Stimulated activated naive B cell treated with anti-CD40 and anti-IgM and Interleukin-4, amounts not matched to agents 10 μg/mL and 1 μg/mL and 100 μg/mL, for 72 hours (primary cell): ENCODE results near the gene ELP4.
A peak's percentile ranks its signal among the peaks of the same experiment; 100 is the strongest.
"Not testable (repeated sequence)": the region's sequence is repeated elsewhere in the genome, so short reads cannot be mapped to it uniquely, and the experiment has no call there.

Experiments used
- ATAC-seq, 2 donors: fragments of 150-1000 bp; cut with Tn5 transposase; replicated peaks; 2 replicates each; pipeline ENCODE4 v1.10.0; 2021; ENCODE audit warnings: moderate library complexity in 1 of 2
- DNase-seq: peaks from one replicate; pipeline ENCODE4 v3.0.0; 2021
- H3K27ac Mint-ChIP-seq: one replicate; pipeline ENCODE4 v1.8.0; 2022; ENCODE audit warnings: mild to moderate bottlenecking, mixed read lengths
- H3K27me3 Mint-ChIP-seq, 2 donors: one replicate each; pipeline ENCODE4 v1.8.0; 2022; ENCODE audit warnings: mixed read lengths in 2 of 2
- H3K36me3 Mint-ChIP-seq, 2 donors: one replicate each; pipeline ENCODE4 v1.8.0; 2022; ENCODE audit warnings: mixed read lengths in 2 of 2, mild to moderate bottlenecking in 1 of 2
- H3K4me1 Mint-ChIP-seq, 2 donors: one replicate each; pipeline ENCODE4 v1.8.0; 2022; ENCODE audit warnings: mixed read lengths in 2 of 2, mild to moderate bottlenecking in 1 of 2
- H3K4me3 Mint-ChIP-seq, 2 donors: one replicate each; pipeline ENCODE4 v1.8.0; 2022; ENCODE audit warnings: mild to moderate bottlenecking in 2 of 2, mixed read lengths in 2 of 2, moderate library complexity in 1 of 2
- H3K9me3 Mint-ChIP-seq, 2 donors: one replicate each; pipeline ENCODE4 v1.8.0; 2022; ENCODE audit warnings: mixed read lengths in 2 of 2, mild to moderate bottlenecking in 1 of 2

ELP4 gene

DNA sequence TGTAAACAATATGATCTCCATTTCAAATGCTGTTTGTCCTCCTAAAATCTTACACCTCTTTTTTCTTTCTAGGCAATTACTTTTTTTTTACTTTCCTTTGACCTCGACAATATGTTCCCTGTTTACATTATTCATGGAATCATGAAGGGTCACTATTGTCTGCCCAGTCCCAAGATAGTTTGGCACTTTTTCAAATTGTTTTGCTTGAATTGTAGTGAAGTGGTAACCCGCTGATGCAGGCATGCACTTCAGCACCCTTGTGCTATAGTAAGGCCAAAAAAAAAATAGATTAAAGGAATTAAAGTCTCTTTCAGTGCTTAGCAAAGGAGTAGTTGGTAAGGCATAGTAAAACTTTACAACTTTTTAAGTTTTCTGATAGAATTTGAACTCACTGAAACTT lies 210.7 kb downstream of the ELP4 start:
- no peak overlapping the region for H3K4me3 Mint-ChIP-seq
- H3K27ac Mint-ChIP-seq = no peak overlapping the region
- DNase-seq (no peak), ATAC-seq (no peak)
- peaks cover 21 to 23% of the 10 kb centered on the region in 2 donors for H3K36me3 Mint-ChIP-seq
- no peaks in the 10 kb centered on the region for H3K4me1 Mint-ChIP-seq
- no peaks in the 10 kb centered on the region for H3K27me3 Mint-ChIP-seq
- H3K9me3 Mint-ChIP-seq = no peaks in the 10 kb centered on the region

DNA sequence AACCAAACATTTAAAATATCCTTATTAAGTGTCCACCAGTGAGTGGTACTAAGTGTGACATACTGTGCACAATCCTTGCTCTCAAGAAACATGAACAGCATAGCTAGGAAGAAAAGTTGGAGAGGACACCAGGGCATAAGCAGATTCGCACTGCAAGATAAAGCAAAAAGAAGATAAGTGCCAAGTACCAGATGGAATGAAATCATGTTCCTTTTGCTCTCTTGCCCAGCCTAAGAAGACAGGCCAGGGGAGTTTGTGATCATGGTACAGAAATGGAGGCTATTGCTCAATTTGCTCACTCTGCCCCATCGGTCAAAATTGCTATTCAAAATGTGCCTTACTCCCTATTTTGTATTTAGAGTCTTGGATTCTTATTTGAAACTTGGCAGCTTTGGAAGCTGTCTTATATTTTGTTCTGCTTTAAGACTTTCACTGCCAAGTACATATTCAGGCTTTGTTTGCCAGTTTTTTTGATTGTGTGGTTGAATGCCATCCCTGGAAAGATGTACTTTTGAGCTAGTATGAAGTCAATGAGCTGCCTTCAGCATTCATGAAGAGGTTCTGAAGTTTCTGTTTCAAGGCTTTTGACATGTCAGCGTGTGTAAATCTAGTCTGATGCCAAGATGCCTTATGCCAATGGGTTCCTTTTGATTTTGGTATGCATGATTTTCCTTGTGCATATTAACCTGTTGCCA lies 211.3 kb downstream of the ELP4 start:
- H3K9me3 Mint-ChIP-seq = no peaks in the 10 kb centered on the region
- H3K4me1 Mint-ChIP-seq = no peaks in the 10 kb centered on the region
- H3K4me3 Mint-ChIP-seq = no peak overlapping the region
- DNase-seq = no peak
- no peak for ATAC-seq
- H3K27ac Mint-ChIP-seq = no peak overlapping the region
- H3K36me3 Mint-ChIP-seq = peaks cover 26 to 29% of the 10 kb centered on the region in 2 donors
- H3K27me3 Mint-ChIP-seq = no peaks in the 10 kb centered on the region

DNA sequence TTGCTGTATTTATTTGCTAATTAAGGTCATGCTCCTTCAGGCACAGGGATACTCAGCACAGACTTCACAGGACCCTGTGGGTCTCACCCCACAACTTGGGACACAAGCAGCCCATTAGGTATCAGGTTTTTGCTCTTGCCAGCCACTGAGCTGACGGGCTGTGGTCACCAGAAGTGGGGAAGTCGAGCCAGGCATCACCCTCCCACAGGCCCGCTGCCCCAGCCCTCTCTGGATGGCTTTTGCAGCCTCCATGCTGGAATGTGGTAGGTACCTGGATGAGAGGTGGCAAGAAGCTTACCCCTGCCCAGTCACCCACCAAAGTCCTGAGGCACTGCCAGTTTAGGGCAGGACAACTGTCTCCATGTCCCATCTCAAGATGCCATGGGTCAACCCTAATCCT lies 213.2 kb downstream of the ELP4 start:
- Mint-ChIP-seq H3K4me3 (no peak overlapping the region), H3K27me3 (no peaks in the 10 kb centered on the region), H3K27ac (no peak overlapping the region), H3K9me3 (no peaks in the 10 kb centered on the region), H3K36me3 (peaks cover 27 to 32% of the 10 kb centered on the region in 2 donors), H3K4me1 (no peaks in the 10 kb centered on the region)
- DNase-seq (no peak), ATAC-seq (no peak)

DNA sequence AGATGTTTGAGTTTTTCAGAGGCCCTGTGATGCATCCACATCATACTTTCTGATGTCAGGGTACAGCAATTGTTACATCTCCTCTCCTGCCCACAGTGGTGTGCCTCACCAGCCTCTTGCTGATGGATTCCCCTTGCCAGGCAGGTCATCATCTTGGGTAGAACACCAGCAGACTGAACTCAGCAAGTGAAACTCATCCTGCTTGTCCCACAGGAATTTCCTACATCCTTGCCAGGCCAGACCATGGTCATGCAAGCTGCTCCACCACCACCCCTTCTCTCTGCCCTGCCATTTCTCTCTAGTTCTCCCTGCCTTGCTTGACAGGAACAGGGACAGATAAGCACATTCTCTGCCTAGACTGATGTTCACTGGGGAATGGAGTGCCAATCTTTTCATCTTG lies 215.6 kb downstream of the ELP4 start:
- DNase-seq (no peak), ATAC-seq (no peak)
- H3K27ac Mint-ChIP-seq = no peak overlapping the region
- no peaks in the 10 kb centered on the region for H3K4me1 Mint-ChIP-seq
- H3K9me3 Mint-ChIP-seq = no peaks in the 10 kb centered on the region
- no peaks in the 10 kb centered on the region for H3K27me3 Mint-ChIP-seq
- H3K36me3 Mint-ChIP-seq = peaks cover 24 to 25% of the 10 kb centered on the region in 2 donors
- H3K4me3 Mint-ChIP-seq = no peak overlapping the region

DNA sequence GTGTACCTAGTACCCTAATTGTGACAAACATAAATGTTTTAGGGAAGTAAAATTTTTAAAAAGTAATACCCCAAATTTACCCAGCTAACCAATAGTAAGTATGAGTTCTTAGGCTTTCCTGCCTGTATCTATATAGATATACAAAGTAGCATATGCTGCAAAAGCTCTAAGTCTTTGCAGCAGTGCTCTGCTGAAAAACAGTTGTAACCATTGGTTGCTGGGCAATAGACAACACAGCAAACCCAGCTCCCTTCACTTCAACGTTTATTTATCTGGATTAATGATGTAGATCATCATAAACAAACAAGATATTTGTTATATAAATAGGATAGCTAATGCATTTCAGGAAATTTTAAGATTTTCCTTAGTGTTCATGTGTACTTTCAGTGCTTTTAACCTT lies 218.9 kb downstream of the ELP4 start:
- H3K36me3 Mint-ChIP-seq = peaks cover 29 to 46% of the 10 kb centered on the region in 2 donors
- ATAC-seq = no peak
- no peaks in the 10 kb centered on the region for H3K4me1 Mint-ChIP-seq
- H3K27me3 Mint-ChIP-seq = no peaks in the 10 kb centered on the region
- H3K9me3 Mint-ChIP-seq = peaks cover 9 to 17% of the 10 kb centered on the region in 2 donors
- H3K27ac Mint-ChIP-seq = no peak overlapping the region
- DNase-seq = no peak
- no peak overlapping the region for H3K4me3 Mint-ChIP-seq

DNA sequence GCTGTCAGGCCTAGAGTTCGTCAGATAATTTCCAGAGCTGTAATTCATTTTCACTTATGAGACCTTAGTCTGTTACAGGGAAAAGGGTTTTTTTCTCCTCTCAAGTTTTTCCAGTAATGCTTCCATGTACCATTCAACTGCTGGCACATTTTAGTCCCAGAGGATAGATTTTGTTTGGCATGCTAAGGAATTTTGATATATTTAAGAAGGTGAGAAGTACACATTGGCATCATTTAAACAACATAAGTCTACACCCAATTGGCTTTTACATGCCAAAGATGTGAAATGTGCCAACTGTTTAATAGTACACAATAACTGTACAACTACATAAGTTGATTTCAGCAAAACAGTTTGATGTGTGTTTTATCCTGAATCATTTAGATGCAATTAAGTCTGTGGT lies 230.6 kb downstream of the ELP4 start:
- Mint-ChIP-seq H3K9me3 (peaks cover 20 to 21% of the 10 kb centered on the region in 2 donors), H3K27ac (no peak overlapping the region), H3K36me3 (peaks cover 10 to 14% of the 10 kb centered on the region in 2 donors), H3K27me3 (no peaks in the 10 kb centered on the region), H3K4me3 (no peak overlapping the region), H3K4me1 (no peaks in the 10 kb centered on the region)
- DNase-seq (no peak), ATAC-seq (no peak)

DNA sequence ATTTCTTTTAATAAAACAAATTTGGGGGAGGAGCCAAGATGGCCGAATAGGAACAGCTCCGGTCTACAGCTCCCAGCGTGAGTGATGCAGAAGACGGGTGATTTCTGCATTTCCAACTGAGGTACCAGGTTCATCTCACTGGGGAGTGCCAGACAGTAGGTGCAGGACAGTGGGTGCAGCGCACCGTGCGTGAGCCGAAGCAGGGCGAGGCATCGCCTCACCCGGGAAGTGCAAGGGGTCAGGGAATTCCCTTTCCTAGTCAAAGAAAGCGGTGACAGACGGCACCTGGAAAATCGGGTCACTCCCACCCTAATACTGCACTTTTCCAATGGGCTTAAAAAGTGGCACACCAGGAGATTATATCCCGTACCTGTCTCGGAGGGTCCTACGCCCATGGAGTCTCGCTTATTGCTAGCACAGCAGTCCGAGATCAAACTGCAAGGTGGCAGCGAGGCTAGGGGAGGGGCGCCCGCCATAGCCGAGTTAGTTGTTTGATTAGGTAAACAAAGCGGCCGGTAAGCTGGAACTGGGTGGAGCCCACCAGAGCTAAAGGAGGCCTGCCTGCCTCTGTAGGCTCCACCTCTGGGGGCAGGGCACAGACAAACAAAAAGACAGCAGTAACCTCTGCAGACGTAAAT lies 231.3 kb downstream of the ELP4 start:
- H3K27me3 Mint-ChIP-seq, DNase-seq, H3K4me3 Mint-ChIP-seq, H3K27ac Mint-ChIP-seq, ATAC-seq, H3K4me1 Mint-ChIP-seq: not testable (repeated sequence)
- Mint-ChIP-seq H3K9me3 (peaks cover 16 to 19% of the 10 kb centered on the region in 2 donors), H3K36me3 (peaks cover 9 to 14% of the 10 kb centered on the region in 2 donors)

DNA sequence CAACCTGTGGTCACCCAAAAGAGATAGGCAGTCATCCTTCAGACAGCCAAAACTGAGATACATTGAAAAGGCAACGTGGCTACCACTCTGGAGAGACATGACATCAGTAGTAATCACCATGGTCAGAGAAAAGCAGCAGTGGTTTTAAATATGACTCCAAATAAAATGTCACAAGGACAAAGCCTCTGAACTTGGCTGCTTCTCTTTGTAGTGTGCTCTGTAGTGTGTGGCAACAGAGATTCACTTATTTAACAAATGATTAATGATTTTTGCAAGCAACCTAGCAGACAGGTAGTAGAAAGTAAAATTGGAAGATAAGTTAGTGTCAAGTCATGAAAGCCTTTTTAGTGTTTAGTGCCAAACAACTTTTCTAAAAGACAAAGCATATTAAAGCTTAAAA lies 238.0 kb downstream of the ELP4 start:
- DNase-seq (no peak), ATAC-seq (no peak)
- Mint-ChIP-seq H3K4me1 (no peaks in the 10 kb centered on the region), H3K36me3 (peaks cover 15 to 18% of the 10 kb centered on the region in 2 donors), H3K27ac (no peak overlapping the region), H3K4me3 (no peak overlapping the region), H3K27me3 (no peaks in the 10 kb centered on the region), H3K9me3 (peaks cover 7 to 13% of the 10 kb centered on the region in 2 donors)

DNA sequence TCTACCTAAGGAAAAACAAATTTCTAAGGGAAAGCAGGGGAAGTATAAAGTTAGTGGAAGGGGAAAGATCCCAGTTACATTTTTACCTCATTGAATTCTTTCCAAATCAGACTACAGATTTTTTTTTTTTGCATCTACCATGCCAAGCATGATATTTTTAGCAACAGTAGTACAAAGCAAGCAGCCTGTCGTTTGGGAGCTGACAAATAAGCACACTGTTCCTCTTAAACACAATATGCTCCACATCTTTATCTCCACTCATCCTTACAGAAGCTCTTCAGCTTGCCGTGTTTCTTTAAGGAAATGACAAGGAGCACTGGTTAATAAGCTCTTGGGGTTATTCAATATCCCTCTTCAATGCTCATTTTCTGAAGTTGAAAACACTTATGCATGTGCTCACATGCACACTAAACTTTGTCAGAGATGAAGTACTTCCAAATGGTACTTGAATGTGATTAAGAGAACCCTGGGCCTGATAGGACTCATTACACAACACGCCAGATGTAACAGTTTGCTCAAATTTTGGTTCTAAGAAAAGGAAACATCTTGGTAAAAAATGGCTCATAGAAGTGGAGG lies 247.8 kb downstream of the ELP4 start:
- peaks cover 0 to 2% of the 10 kb centered on the region in 2 donors for H3K36me3 Mint-ChIP-seq
- H3K4me3 Mint-ChIP-seq = no peak overlapping the region
- ATAC-seq (no peak), DNase-seq (no peak)
- no peak overlapping the region for H3K27ac Mint-ChIP-seq
- no peaks in the 10 kb centered on the region for H3K4me1 Mint-ChIP-seq
- no peaks in the 10 kb centered on the region for H3K27me3 Mint-ChIP-seq
- no peaks in the 10 kb centered on the region for H3K9me3 Mint-ChIP-seq

DNA sequence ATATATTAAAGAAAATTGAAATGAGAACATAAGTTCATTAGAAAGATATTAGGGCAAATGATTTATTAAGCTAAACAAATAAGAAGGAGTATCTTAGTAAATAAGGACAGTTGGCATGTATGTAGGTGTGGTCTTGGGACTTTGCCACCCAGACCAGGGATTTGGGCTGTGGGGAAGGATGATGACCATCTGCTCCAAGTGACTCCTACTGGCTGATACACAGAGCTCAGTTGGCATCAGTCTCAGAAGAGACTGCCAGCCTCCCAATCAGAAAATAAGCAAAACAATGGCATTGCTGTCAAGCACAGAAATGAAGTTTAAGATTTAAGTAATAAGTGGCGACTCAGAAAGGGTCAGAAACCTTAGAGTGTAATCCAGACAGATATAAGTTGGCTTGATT lies 252.1 kb downstream of the ELP4 start:
- Mint-ChIP-seq H3K4me1 (no peaks in the 10 kb centered on the region), H3K27me3 (no peaks in the 10 kb centered on the region), H3K4me3 (no peak overlapping the region), H3K27ac (no peak overlapping the region), H3K9me3 (no peaks in the 10 kb centered on the region), H3K36me3 (no peaks in the 10 kb centered on the region)
- ATAC-seq (no peak), DNase-seq (no peak)

DNA sequence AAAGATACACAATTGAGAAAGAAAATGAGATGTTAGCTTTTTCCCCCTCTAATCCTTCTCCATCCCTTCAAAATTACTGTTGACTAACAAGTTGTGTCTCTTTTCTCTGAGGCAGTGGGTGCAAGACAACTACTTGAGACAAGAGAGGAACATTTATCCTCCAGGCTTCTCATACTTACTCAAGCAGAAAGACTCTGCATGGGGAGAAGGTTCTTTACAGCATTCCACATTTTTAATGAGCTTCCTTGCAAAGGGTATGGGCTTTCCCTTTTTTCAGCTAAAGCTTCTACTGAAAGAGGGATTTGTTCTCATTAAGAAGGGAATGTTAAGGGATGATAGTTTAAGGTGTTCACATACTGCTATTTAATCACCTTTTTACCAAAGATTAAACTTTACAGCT lies 253.7 kb downstream of the ELP4 start:
- no peak for DNase-seq
- ATAC-seq = no peak
- Mint-ChIP-seq H3K27ac (no peak overlapping the region), H3K4me3 (no peak overlapping the region), H3K27me3 (no peaks in the 10 kb centered on the region), H3K9me3 (no peaks in the 10 kb centered on the region), H3K4me1 (no peaks in the 10 kb centered on the region), H3K36me3 (no peaks in the 10 kb centered on the region)

DNA sequence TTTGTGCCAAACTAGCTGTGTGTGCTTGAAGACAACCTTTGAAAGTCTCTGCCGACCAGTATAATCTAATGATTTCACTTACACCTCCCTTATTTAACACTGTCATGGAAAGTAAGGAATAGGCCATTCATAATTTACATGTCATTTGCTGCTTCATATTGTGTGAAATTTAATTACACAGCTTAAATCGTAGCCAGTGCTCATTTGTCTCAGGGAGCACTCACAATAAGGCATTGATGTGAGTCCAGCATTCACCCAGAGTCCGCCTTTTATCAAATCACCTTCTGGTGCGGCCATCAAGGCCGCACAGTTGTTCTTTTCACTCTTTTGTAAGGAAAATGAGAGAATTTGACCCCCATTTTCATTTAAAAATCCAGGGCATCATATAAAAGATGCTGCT lies 254.7 kb downstream of the ELP4 start:
- no peak overlapping the region for H3K27ac Mint-ChIP-seq
- H3K4me3 Mint-ChIP-seq = no peak overlapping the region
- no peaks in the 10 kb centered on the region for H3K27me3 Mint-ChIP-seq
- ATAC-seq (no peak), DNase-seq (no peak)
- no peaks in the 10 kb centered on the region for H3K36me3 Mint-ChIP-seq
- no peaks in the 10 kb centered on the region for H3K4me1 Mint-ChIP-seq
- H3K9me3 Mint-ChIP-seq = no peaks in the 10 kb centered on the region

DNA sequence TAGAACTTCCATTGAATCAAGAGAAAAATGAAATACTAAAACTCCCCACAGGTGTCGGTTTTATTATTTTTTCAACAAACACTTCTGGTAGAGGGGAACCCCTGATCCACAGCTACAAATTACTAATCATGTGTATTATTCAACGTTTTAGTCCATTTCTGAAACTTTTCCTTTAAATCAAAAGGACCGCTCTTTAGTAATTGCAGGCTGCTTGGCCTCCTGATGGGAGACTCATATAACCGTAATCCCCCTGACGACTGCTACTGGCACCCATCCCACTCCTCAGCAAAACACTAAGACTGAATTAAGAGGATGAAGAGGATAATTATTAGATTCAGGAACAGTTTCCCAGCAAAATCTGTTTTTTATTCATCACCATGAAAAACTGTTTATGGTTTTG lies 255.2 kb downstream of the ELP4 start:
- H3K27ac Mint-ChIP-seq = no peak overlapping the region
- DNase-seq = no peak
- no peak overlapping the region for H3K4me3 Mint-ChIP-seq
- no peak for ATAC-seq
- no peaks in the 10 kb centered on the region for H3K27me3 Mint-ChIP-seq
- H3K9me3 Mint-ChIP-seq = no peaks in the 10 kb centered on the region
- H3K36me3 Mint-ChIP-seq = no peaks in the 10 kb centered on the region
- no peaks in the 10 kb centered on the region for H3K4me1 Mint-ChIP-seq

DNA sequence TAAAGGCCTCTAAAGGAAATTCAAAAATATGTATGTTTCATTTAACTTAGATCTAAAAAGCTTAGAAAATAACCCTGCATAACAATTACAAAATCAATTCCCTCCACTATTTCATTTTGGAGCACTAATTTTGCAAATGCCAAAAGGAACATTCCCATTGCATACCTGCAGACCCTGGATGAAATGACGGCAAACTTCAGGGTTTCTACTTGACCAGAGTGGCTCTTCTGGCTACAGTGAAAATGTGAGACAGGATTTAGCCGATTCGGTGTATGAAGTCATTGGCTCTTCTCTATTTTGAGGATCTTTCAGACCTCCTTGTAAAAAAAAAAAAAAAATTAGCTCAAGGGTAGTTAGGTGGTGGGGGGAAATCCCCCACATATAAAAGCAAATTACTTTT lies 257.5 kb downstream of the ELP4 start:
- ATAC-seq = no peak
- Mint-ChIP-seq H3K4me3 (no peak overlapping the region), H3K36me3 (peaks cover 2 to 10% of the 10 kb centered on the region in 2 donors), H3K4me1 (no peaks in the 10 kb centered on the region), H3K27ac (no peak overlapping the region), H3K9me3 (no peaks in the 10 kb centered on the region), H3K27me3 (no peaks in the 10 kb centered on the region)
- no peak for DNase-seq

DNA sequence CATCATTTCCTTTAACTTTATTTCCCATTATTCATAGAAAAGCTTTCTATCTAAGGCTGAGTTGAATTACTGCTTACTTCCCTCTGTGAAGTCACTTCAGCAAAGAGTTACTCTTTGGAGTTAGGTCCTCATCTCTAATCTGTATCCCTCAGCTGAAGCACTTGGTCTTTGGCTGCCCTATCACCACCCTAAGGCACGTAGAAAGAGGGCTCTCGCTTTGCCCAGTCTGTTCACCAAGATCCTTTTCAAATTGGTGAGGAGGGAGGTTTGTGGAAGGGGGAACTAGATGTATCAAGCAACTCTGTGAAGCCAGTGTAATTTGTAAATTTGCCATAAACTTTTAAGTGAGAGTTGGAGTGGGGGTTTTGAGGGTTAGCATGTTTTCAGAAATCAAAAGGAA lies 258.1 kb downstream of the ELP4 start:
- ATAC-seq (no peak), DNase-seq (no peak)
- no peaks in the 10 kb centered on the region for H3K4me1 Mint-ChIP-seq
- no peaks in the 10 kb centered on the region for H3K27me3 Mint-ChIP-seq
- H3K36me3 Mint-ChIP-seq = peaks cover 6 to 15% of the 10 kb centered on the region in 2 donors
- peak overlapping the region; percentile 3 for H3K27ac Mint-ChIP-seq
- no peaks in the 10 kb centered on the region for H3K9me3 Mint-ChIP-seq
- H3K4me3 Mint-ChIP-seq = no peak overlapping the region
